Stimulated activated CD8-positive, alpha-beta memory T cell treated with anti-CD3 and anti-CD28 coated beads, Interleukin-12 subunit alpha, Interleukin-12 subunit beta, amount 100 ng/mL, for 1 hour (primary cell): ENCODE measurements around the gene DNASE1L2.

Experiments used
- DNase-seq: peaks from one replicate; pipeline ENCODE4 v3.0.0-alpha.2; 2020; ENCODE audit warnings: low read depth

Gene DNASE1L2

DNA sequence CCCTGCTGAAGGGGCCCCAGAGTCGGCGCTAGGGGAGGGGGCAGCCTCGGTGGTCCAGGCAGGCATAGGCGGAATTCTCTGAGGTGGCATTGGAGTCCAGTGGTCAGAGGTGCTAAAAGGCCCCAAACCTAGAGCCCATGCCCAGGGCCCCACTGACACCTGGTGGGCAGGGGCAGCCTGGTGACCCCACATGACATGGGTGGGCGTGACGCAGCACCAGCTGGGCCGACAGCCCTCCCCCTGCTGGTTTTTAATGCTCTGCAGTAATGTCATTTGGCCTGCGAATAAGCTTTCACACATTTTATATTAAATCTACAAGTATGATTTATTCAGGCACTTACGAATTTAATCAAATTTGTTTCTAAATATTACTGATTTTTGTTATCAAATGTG is 33.8 kb downstream of the DNASE1L2 start:
- DNase-seq, result no peak

DNA sequence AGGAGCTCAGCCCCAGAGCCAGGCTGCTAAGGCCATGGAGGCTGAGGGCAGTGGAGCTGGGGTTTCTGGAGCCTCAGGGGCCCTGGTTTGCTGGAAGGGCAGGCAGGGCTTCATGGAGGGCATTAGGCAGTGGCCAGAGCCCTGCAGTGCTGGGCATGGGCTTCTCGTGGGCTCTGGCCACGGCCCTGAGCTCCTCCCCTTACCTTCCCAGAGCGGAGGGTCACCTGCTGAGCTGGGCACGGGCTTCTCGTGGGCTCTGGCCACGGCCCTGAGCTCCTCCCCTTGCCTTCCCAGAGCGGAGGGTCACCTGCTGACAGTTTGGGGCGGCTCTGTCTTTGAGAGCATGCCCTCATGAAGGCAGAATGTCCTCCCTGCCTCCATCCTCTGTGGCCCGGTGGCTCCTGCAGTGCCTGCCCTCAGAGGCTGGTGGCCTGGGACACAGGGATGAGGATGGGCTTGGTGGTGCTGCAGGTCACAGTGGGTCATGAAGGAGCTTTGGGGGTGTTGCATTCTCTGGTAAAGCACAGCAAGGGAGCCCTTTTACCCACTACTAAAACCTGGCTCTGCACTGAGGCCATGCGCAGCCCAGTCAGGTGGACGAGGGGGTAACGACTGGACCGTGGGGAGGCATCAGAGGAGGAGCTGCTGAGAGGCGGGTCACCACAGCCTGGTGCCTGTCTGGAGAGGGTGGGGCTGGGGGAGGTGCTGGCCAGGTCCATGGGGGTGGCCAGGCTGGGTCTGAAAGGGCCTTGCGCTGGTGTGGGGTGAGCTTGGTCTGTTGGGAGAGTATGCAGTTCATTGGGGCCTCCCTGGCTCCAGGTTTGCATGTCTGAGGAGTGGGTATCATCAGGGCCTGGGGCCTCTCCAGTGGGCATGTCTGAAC is 34.6 kb downstream of the DNASE1L2 start:
- no peak for DNase-seq

DNA sequence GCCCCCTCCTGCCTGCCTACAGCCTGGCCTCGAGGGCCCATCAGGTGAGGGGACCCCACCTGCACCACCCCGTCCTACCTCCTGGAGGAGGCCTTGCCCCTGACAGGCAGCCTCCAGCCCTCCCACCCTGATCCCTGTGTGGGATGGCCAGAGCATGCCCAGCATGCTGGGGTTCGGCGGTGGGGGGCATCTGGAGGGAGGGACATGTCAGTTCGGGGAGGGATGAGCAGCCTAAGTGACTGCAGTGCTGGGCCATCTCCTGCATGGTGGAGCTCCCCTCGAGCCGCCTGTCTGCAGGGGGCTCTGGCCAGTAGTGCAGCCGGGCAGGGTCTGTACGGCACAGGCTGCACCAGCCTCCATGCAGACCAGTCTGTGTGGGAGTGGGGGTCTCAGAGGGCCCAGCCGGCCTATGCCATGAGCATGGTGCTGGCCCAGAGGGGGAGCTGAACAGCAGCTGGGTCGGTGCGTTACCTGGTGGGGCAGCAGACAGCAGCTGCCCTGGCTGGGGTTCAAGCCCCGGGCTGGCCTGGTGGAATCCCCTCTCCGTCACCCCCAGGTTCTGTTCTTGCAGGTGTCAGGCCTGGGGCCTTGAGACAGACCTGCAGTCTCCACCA is 35.7 kb downstream of the DNASE1L2 start:
- no peak for DNase-seq

DNA sequence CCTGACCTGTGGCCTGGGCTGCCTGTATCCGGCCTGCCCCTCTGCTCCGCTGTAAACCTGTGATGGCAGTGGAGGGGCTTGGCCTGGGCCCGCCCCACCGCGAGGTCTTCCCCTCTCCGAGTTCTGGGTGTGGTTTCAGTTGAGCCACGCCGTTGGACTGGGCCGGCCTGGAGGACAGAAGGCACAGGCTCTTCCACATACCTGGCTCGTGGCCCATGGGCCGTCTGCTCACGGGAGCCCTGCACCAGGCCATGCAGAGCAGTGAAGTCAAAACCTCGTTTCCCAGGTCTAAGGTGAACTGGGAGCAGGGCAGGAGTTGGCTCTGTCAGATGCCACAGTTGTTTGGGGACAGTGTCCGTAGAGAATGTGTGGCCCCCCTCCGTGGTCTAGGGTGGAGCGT is 37.2 kb downstream of the DNASE1L2 start:
- DNase-seq, result no peak

DNA sequence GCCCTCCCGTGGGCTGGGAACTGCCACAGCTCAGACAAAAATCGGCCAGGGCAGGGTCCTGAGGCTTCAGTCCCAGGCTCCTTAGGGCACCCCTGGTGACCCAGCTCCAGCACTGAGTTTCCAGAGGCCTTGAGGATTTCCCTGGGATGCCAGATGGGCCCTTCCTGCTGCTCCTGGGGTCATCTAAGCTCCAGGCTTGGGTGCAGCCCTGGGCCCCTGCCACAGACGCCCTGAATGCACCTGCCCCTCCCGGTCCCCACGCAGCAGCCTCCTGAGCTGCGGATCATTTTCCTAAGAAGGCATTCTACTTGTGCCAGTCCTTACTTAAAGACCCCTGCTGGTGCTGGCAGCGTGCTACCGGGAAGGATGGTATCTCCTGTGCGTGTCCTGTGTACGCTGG is 37.7 kb downstream of the DNASE1L2 start:
- no peak for DNase-seq

DNA sequence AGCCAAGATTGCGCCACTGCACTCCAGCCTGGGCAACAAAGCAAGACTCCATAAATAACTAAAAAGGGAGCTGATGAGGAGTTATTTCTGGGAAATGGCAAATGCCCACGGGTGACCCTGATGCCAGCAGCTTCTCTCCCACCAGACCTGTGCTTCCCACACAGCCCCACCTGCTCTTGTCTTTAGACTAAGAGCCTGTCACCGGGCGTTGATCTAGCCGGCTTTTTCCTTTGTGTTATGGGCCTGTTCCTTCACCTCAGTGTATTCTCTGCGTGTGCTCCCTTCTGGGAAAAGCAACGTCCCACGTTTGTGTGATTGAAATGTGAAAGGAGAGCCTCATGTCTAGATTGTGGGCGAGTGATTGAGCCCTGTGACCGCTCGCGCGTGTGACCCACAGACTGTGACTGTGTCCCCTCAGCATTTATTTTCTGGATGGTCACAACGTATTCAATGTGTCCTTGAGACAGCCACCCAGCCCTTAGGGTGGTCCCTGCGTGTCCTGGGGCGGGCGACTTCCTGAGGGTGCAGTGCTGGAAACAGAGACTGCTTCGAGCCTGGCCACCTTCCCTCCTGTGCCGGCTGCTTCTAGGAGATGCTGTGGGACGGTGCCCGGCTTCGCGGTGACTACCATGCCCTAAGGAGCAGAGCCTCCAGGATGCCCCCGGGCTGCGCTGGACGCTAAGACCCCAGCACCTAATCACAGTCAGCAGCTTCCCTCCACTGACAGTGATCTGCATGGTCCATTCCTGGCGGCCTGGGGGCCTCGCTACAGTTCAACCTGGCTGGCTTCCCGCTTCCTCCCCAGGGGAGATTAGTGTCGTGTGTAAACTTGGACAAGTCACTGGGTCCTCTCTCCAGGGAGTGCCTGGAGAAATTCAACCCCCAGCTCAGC is 39.5 kb downstream of the DNASE1L2 start:
- DNase-seq, result no peak

DNA sequence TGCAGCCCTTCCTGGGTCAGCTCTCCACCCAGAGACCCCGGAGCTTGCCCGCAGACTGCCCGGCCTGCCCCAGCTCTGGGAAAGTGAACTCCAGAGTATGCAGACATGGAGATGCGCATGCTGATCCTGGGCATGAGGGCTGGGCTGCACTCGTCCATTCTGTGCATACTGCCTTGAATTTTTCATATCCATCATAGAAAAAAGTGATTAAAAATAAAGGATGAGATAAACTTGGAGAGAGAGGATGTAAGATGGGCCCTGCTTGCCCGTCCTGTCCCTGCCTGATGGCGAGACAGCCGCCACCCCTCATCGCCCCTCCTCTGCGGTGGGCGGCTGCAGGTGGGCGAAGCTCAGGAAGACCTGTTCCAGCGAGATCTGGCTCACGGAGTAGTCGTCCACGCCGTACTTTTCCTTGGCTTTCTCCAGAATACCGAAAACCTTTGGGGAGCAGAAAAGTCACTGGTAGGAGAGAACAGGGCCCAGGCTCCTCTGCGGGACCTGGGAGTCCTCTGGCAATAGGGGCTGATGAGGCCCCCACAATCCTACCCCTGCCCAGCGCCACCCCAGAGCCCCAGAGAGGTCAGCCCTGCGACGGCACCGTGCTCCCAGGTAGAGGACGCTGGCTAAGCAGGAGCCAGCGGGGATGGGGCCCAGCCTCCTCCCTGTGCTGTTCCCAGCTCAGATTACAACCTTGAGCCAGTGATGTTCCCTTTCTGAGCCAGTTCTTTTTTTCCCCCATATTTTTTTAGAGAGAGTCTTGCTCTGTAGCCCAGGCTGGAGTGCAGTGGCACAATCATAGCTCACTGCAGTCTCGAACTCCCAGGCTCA is 40.3 kb downstream of the DNASE1L2 start:
- DNase-seq, result no peak

DNA sequence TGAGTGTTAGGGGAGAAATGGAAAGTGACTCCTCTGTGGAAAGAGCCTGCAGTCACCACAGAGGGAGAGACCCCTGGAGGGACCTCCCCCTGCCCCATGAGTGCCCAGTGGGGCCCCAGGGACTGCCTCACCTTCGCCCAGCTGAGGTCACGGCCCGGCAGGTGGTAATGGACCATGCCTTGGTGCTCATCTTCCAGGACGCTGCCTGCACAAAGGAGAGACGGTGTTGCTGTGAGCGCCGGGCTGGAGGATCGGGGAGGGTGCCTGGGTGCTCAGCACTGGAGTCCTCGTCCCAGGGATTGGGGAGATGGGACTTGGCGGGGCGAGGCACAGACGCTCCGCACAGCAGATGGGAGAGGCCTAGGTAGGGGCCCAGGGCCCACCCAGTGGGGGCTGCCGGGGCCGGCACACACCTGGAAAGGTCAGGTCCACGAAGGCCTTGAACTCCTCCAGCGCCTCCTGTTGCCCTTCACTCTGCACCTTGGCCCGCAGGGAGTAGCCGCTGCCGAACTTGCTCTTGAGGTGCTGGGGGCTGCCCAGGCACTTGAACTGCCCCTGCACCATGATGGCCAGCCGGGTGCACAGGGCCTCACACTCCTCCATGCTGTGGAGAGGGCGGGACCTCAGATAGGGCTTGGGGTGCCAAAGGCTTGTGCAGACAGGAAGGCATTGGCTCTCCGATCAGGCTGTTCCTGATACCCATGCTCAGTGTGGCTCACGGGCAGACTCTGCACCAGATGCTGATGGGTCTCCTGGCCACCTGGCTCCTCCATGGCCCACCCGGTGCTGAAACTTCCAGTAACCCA is 41.4 kb downstream of the DNASE1L2 start:
- DNase-seq, result no peak

DNA sequence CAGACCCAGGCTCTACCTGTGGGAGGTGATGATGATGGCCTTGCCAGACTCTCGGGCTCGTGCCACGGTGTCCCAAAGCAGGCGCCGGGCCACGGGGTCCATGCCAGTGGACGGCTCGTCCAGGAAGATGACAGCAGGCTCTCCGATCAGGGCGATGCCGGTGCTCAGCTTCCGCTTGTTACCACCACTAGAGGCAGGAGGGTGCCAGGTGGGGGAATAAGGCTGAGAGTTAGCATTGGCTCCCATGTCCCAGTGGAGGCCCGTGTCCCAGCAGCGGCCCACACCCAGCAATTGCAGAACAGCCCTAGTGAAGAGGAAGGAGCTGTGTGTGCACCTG is 42.0 kb downstream of the DNASE1L2 start:
- DNase-seq, result no peak

DNA sequence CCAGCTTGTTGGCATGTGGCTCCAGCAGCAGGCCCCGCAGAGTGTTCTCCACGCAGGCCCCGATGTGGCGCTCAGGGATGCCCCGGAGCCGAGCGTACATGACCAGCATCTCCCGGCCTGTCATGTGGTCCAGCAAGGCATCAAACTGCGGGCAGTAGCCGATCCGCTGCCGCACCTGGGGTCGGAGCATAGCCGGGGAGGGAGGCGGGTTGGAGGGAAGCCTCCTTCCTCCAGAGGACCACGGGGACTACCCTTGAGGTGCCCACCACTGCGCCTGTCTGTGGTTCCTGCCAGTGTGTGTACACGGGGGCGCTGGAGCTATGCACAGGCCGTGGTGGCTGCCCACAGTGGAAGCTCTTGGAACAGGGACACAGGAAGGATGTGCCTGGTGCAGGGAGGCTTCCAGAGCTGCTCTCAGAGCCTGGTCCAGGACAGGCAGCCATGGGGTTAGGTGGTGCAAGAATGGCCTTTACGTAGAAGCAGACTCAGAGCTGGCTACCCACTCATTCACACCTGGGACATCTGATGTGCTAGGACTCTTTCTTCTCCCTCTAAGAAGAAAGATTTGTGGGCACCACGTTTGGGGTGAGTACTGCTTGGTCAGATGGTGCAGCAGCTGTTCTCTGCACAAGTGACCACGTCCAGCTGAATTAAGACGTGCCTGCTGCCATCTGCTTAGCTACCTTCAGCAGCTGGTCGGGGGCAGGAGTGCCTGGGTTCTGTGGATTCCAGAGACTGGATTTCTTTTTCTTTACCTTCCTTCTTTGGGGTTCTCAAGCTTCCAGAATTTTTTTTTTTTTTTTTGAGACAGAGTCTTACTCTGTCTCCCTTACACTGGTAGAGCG is 42.9 kb downstream of the DNASE1L2 start:
- no peak for DNase-seq

DNA sequence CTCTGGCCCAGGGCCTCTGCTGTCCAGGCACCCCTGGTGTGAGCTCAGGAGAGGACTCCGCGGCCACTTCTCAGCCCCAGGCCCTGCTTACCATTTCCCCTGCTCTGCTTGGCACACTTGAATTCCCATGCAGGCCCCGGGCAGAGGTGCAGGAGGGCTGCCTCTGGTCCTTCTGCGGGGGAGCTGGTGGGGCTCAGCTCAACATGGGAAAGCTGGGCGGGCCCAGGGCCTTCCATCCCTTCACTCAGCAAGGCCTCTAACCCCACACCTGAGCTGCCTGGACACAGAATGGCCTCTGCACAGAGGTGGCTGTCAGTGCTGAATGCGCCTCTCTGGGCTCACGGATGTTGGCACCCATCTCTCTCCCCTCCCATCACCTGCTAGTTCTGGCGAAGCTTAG is 44.2 kb downstream of the DNASE1L2 start:
- DNase-seq, result no peak

DNA sequence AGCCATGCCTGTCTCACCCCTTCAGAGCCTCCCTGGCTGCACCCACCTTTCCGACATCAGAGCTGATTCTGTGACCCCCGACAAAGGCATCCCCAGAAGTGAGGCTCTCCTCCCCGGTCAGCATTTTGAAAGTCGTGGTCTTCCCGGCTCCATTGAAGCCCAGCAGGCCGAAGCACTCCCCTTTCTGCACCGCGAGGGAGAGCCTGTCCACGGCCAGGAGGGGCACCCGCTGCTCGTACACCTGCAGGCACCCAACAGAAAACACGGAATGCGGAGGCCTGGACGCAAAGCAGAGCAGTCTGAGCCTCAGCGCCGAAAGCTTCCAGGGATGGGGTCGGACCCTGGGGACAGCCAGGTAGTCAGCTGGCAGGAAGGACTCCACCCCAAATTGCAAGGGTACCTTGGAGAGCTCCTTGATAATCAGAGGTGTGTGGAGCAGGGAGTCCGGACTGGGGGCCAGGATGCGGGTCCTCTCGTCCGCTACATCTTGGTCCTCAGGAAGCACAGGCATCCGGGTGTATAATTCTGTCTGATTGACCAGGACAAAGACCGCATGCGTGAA is 44.8 kb downstream of the DNASE1L2 start:
- DNase-seq, result no peak

DNA sequence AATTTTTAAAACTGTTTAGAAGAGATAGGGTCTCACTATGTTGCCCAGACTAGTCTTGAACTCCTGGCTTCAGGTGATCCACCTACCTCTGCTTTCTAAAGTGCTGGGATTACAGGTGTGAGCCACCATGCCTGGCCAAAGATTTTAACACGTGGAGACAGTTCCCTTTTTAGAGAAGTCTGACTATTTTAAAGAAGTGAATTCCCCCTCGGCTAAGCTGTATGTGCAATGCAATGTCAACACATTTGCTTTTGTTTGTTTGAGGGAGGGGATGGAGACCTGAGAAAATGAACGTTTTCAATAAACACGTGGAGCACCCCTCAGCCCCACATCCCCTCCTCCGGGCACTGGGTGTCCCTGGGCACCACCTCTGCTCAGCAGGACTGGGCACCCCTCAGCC is 46.0 kb downstream of the DNASE1L2 start:
- DNase-seq, result no peak

DNA sequence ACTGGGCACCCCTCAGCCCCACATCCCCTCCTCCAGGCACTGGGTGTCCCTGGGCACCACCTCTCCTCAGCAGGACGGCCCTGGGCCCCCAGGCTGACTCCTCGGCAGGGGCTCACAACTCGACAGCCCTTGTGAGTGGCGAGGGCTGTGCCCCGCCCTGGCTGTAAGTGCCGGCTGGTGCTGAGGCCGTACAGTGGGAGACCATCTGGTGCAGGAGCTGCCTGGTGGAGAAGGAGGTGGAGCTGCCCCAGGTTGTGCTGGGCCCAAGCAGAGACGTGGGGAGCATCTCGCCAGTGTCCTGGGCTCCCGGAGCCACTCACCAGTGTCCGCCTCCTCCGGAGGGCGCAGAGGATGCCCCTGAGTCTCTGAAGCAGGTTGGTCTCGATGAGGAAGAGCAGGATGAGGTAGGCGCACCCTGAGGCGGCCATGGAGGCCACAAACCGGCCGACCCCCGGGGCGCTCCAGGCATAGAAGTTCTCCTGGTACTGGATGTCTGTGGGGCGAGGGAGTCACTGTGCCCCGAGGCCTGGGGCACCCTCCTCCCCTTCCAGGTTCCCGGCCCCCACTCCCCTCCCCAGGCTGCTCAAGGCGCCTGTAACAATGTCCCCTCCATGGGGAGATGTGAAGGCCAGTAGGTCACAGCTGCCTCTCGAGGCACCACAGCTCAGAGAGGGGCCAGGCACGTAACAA is 46.8 kb downstream of the DNASE1L2 start:
- no peak for DNase-seq

DNA sequence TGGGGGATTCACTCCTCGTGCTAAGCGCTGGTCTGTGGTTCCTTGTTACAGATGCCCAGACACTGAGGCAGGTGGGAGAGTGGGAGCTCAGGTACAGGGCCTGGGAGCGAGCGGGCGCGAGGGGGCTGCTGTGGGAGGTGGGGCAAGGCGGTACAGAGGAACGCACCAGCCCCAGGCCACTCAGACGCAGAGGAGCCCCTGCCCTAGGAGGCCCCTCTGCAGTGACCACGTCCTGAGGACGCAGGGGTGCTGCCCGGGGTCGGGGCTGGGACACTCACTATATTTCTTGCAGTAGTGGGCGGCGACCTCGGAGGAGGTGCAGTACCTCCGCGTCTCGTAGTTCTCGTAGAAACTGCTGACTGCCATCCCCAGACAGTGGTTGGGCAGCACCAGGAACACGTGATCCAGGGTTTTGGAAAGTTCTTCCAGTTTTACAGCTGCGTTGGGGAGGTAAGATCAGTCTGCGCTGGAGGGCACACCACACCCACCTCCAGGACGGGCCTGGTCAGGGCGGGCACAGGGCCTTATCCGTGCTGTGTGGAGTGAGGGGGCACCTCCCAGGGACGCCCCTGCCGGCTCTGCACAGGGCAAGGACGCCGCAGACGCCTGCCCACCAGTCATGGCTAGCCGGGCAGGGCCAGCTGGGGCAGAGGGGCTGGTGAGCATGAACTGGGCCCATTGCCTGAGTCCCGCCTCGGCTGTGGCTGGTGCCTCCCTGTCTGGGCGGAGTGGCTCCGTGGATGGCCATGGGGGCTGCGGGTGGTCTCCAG is 47.9 kb downstream of the DNASE1L2 start:
- DNase-seq, result no peak

DNA sequence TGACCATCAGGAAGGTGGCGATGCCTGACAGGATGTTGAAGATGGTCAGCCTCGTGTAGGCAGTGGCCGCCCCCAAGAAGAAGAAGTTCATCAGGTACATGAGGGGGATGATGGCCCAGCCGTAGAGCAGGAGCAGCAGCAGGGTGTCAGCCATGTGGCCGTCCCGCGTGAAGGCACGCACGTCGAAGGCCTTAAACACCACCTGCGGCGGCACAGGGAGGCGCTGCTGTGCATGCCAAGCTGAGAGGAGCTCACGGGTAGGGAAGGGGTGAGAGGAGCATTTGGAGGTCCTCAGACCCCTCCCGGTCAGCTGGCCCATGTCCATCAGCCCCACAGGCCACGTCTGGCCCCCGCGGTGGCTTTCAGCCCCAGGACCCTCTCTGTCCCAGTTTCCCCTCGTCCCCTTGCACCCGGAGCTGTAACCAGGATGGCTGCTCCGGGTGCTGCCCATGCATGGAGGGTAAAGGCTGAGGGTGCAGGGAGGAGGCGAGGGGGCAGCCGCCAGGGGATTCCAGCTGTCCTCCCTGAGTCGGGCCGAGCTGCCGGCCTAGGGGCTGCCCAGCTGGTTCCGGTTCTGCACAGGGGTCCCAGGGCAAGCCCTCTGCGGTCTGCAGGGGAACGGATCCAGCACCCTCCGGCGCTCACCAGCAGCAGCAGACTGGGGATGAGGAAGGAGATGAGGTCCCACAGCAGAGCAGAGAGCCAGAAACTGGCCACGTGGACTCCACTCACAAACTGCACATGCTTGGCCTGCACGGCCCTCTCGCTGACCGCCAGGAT is 48.7 kb downstream of the DNASE1L2 start:
- DNase-seq, result no peak

DNA sequence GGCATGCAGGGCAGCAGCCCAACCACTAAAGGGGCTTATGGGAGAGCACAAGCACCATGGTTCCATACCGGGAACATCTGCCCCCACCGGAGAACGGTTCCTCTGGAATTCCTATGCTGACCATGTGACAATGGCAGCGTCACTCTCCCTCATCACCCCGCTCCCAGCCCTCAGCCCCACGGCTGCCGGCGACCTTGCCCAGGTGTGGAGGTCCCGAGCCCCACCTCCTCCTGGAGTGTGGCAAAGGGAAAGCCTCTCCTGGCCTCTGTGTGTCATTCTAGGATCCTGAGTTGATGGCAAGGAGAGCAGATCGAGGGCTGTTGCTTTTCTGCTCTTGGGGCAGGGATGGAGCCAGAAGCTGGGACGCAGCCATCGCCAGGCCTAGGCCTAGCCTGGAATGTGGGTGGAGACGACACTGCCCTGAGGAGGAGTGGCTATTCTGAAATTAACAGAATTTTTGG is 49.5 kb downstream of the DNASE1L2 start:
- DNase-seq, result no peak

DNA sequence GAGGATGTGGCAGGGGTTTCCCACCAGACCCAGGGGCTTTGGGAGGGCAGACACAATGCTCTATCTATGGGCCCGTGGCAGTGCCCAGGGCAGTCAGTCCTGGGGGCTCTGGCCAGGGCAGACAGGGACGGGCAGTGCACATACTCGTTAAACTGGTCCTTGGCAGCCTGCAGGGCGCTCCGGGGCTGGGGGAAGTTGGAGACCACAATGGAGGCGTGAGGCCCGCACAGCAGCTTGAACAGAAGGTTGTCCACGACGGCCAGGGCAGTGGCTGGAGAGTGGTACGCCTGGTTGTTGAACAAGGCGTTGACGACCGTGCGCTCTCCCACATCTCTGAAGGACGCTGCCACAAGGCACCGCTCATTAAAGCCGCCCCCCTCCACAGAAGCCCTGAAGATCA is 50.3 kb downstream of the DNASE1L2 start:
- no peak for DNase-seq
